GM10248 (cell line): ENCODE data around the gene SERPINA3.

Experiments
- CTCF ChIA-PET: fragments of 300-600 bp; sonication (Branson Sonifier 250); formaldehyde crosslinking; extraction: SDS; loops from one replicate; lab custom pipeline; 2021; ENCODE audit warnings: antibody characterized with exemption; lab: Yijun Ruan, JAX
- POLR2A ChIA-PET: fragments of 350-650 bp; sonication (Branson Sonifier 250); formaldehyde crosslinking; extraction: SDS; loops from one replicate; lab custom pipeline; 2020; ENCODE audit warnings: antibody characterized with exemption; lab: Yijun Ruan, JAX
- DNase-seq: peaks from one replicate; pipeline ENCODE4 v3.0.0; 2012; ENCODE audit errors: extremely low spot score
- CTCF ChIP-seq: IDR thresholded peaks from 2 replicates; pipeline ENCODE4 v1.5.1; 2012; ENCODE audit warnings: mild to moderate bottlenecking, low read depth; ENCODE audit errors: extremely low read depth, missing control alignments, control extremely low read depth

The SERPINA3 gene

GRCh38 chr14:94621358-94622134 is 9.4 kb downstream of the SERPINA3 start:
- ChIA-PET POLR2A (no interaction called here), CTCF (no interaction called here)
- no peak for TF ChIP-seq CTCF
- DNase-seq: no peak

- ChIA-PET POLR2A (no interaction called here), CTCF (interaction anchor here (1.3 kb wide), 1 partner anchor 10 kb away, joined by 3 read pairs; no protein-coding TSS in a partner anchor)
- DNase-seq: no peak
- no peak for TF ChIP-seq CTCF
These were observed 10.6 kb downstream of the SERPINA3 start for GRCh38 chr14:94622653-94623421.

- ChIA-PET POLR2A (no interaction called here), CTCF (interaction anchor here (1.3 kb wide), 1 partner anchor 10 kb away, joined by 3 read pairs; no protein-coding TSS in a partner anchor)
- DNase-seq: no peak
- no peak for TF ChIP-seq CTCF
These were observed 11.2 kb downstream of the SERPINA3 start for GRCh38 chr14:94623422-94623809.

- POLR2A ChIA-PET: no interaction called here
These were observed 11.8 kb downstream of the SERPINA3 start for GRCh38 chr14:94623856-94624499.

GRCh38 chr14:94624537-94625352 is 12.6 kb downstream of the SERPINA3 start:
- POLR2A ChIA-PET: no interaction called here
- CTCF ChIA-PET: interaction anchor here (1.0 to 1.3 kb wide), 2 partner anchors 8 to 10 kb away, joined by 3 read pairs; no protein-coding TSS in a partner anchor
- TF ChIP-seq CTCF: no peak
- DNase-seq: no peak

More at GRCh38 chr14:94623856-94624499, 11.8 kb downstream of the SERPINA3 start:
- DNase-seq: no peak
- no peak for TF ChIP-seq CTCF
- CTCF ChIA-PET: interaction anchor here (1.0 to 1.3 kb wide), 2 partner anchors 9 to 11 kb away, joined by 3 read pairs; no protein-coding TSS in a partner anchor
